ENCODE measurements around the gene SLC9C1.
A peak's percentile ranks its signal among the peaks of the same experiment; 100 is the strongest.

The SLC9C1 gene

DNA sequence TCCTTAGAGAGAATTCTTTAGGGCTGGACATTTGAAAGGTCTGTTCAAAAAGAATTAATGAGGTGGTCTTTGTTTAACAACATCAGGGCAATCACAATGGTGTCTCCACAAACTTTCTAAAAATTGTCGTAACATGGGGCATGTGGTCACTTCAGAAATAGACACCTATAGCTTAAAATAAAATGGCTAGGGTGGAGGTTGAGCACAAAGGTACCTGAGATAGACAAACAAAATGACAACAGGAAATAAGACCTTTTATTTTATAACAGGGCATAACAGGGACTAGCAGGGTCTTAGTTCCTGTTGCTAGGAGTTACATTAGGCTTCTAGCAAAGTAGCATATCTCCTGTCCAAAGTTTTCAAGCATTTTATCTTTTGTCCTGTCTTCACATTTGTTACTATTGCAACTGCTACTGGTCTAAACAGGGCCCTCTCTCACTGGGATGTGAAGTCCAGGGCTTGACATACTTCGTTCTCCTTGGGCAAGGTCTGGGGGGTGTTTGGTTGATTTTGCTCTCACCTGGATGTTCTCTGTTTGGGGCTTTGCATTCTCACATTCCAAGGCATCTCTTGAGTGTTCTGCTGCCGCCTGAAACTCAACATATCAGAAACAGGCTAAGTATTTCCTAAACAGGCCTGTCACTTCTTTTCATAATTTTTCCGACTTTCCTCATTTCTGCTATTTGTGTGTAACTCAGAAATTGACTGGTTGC lies 163.9 kb downstream of the SLC9C1 start:
- DNase-seq: no peak

- peak; percentile 40 for DNase-seq
Observed at GRCh38 chr3:112128843-112129727, 164.9 kb downstream of the SLC9C1 start.

DNA sequence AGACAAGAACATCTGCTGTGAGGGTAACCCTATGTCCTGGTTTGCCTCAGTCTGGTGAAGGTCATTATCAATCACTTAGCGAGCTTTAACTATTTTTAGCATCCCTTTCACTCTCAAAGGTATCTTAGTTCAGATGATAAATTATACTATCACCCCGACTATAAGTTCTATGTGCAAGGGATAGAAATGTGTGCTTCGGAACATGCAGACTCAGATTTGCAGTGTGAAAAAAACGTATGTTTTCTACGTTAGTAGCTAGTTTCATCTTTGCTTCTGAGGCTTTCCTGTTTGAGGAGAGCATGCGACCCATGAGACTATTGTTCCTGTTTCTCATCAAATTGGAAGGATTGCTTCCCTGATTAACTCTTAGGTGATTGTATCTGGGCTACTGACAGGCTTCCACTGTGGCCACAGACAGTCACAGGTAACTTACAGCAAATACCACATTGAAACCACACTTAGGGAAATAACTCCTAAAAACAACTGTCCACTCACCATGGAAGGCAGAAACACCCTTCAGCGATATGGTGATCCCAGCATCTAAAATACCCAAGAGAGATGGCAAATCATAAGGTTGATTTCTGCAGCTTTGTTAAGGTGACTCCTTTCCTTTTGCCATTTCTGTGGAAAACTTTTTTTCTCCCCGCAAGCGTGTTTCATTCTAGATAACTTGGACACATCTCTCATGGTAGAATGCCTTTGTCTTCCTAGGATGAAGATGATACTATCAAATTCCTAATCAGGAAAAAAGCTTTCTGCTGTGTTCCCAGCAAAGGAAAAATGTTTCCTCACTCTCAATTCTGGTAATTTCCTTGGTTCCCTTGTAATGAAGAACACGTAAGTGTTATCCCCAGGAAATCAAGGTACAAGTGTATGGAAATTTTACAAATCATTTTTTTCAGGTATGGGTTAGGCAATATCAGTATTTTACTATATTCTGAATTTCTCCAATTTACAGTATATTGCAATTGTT lies 166.2 kb downstream of the SLC9C1 start:
- DNase-seq: no peak

- no peak for DNase-seq
Observed at GRCh38 chr3:112126511-112126911, 167.5 kb downstream of the SLC9C1 start.

DNA sequence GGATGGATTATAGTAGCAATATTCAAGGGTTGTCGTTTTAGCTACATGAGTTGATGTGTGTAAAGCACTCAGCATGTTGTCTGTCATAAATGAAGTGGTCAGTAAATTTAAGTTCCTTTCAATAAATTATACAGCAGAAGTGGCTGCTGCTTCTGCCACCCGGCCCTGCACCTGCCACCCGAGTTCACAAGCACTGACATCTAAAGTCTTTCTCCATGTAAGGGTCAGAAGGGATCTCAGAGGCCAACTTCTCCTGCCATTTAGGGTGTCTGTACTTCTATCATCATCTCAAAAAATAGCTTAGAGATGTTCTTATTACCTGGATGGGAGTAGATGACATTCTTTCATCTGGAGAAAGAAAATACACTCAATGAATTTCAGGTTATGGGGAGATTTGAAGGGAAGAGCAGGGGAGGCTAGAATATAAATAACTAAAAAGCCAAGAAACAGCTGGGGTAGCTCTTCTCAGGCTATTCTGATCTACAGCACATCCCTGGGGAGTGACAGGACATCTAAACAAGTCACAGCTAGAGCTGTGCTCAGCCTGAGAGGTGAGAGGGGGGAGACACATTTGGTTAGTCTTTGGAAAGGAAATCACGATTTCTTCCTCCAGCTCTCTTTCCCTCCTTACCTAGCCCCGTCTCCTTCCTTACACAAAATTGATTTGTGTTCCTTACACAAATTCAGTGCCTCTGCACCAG lies 169.0 kb downstream of the SLC9C1 start:
- no peak for DNase-seq

- no peak for DNase-seq
Observed at GRCh38 chr3:112123548-112123947, 170.5 kb downstream of the SLC9C1 start.

DNA sequence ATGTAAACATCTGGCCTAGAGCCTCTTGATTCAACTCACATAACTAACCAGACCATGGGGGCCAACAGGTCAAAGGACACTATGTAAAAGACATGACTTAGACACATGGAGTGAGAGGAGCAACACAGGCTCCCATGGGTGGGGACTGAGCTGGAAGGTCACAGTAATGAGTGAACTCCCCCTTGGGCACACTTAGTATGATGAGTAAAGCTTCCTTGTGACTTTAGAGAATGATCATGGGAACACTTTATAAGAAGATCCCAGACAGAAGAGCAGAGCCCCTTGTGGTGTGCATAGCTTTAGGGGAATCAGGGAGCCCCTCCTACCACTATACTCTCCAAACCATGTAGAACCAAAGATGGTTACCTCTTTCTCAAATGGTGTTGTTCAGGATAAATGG lies 171.1 kb downstream of the SLC9C1 start:
- no peak for DNase-seq

GRCh38 chr3:112121577-112122547 lies 172.2 kb downstream of the SLC9C1 start:
- no peak for DNase-seq

- no peak for DNase-seq
Observed at GRCh38 chr3:112119962-112120836, 173.8 kb downstream of the SLC9C1 start.

GRCh38 chr3:112117841-112118571 lies 176.0 kb downstream of the SLC9C1 start:
- no peak for DNase-seq

GRCh38 chr3:112117415-112117814 lies 176.6 kb downstream of the SLC9C1 start:
- no peak for DNase-seq

GRCh38 chr3:112116748-112117186 lies 177.2 kb downstream of the SLC9C1 start:
- DNase-seq: no peak

DNA sequence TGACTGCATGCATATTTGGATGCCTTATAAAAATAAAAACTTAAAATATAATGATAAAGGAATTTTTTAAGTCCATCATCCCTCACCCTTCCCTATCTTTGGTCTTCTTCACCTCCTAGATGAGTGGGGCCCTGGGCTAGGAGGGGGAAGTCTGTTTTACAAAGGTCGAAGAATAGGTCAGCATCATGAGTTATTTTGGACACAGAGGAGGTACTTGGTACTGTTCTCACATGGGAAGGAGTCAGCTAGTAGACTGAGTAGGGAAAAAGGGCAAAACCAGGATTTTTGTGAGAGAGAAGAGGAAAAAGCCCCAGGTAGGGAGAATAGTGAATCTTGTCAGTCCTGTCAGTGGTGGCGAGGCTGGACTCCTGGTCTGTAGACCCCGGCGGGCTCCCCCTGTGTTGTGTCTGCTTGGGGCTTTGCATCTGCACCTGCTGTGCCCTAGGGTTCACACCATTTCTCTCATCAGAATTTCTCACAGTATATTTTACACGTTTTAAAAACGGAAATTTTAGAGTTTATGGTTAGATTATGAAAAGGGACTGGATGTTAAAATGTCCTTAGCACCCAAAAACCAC lies 178.1 kb downstream of the SLC9C1 start:
- no peak for DNase-seq

DNA sequence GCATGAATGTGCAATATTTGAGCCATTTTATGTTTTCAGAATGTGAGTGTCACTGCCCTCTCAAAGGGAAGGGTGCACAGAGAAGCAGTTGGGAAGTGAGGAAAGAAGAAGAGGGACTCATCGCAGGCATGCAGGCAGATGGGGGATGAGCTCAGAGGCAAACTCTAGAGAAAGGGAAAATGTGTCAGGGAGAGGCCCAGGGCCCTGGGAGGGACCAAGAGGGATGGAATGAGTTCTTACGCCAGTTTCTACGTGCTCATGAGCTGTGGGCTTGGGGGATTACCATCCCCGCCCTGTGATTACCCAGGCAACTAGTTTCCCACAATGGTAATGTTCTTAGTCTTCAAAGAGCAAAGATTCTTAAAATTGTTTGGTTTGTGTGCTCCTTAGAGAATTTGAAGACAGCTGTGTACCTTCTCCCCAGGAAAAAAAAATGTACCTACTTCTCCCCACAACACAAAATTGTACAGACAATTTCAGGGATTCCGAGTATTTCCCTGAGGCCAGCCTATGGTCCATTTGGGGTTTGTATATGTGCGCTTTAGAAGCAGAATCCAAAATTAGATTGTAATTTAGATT lies 178.8 kb downstream of the SLC9C1 start:
- DNase-seq: no peak

GRCh38 chr3:112114576-112115160 lies 179.3 kb downstream of the SLC9C1 start:
- no peak for DNase-seq

- DNase-seq: peak; percentile 37
Observed at GRCh38 chr3:112111785-112112402, 182.1 kb downstream of the SLC9C1 start.

GRCh38 chr3:112109322-112109721 lies 184.7 kb downstream of the SLC9C1 start:
- no peak for DNase-seq

DNA sequence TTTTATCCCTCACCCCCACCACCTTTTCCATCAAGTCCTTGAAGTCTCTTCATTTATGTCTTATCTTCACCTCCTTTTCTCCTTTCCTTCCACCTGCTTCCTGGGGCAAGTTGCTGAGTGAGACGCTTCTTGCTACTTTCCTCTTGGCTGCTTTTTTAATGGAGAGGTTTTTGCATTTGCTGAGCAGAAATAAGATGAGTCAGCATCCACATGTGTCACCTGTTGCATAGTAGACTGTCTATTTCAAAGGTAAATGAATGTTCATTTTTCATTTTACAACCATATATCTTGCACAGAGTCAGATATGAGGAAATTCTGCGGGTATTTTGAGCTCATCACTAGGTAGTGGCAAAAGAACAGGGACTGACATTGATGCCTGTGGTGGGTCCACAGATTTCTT lies 189.2 kb downstream of the SLC9C1 start:
- DNase-seq: no peak
